Activated naive CD4-positive, alpha-beta T cell (primary cell): ENCODE measurements around the gene NOP53.

Source experiments
- DNase-seq, 4 experiments: peaks; one replicate each; lab custom pipeline; 2025; lab: John Stamatoyannopoulos, UW

NOP53 gene

DNA sequence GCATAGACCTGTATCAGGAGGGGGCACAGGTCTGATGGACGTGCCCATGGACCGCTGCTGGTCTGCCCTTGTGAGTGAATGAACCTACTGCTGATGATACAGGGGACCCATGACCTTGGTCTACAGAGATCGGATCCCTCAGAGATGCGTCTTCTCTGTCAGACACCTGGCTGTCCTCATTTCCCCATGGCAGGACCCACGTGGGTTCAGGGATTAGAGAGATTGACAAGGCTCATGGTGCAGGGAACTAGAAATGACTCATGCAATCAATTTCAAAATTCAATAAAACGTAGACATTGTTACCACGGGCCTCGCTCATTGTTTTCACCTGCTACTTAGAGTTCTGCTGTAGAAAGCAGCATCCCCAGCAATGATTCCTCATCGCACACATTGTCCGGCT lies 60.0 kb downstream of the NOP53 start:
- no peak for DNase-seq

DNA sequence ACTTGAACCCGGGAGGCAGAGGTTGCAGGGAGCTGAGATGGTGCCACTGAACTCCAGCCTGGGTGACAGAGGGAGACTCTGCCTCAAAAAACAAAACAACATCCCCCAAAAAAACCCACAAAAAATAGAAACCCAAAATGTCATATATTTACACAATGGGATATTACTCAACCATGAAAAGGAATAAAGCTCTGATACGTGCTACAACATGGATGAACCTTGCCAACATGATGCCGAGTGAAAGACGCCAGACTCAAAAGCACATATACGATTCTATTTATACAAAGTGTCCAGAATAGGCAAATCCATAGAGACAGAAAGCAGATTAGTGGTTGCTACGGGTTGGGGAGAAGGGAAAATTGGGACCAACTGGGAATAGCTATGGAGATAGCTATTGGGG lies 61.1 kb downstream of the NOP53 start:
- no peak for DNase-seq
